ENCODE data around the gene KXD1. TPM values are rescaled to one million over a fixed set of nuclear protein-coding genes. Genes with fewer than 3 reads are reported as not detected.

Gene KXD1
- total RNA-seq, 1 experiment from 2014 or later: 120 TPM

DNA sequence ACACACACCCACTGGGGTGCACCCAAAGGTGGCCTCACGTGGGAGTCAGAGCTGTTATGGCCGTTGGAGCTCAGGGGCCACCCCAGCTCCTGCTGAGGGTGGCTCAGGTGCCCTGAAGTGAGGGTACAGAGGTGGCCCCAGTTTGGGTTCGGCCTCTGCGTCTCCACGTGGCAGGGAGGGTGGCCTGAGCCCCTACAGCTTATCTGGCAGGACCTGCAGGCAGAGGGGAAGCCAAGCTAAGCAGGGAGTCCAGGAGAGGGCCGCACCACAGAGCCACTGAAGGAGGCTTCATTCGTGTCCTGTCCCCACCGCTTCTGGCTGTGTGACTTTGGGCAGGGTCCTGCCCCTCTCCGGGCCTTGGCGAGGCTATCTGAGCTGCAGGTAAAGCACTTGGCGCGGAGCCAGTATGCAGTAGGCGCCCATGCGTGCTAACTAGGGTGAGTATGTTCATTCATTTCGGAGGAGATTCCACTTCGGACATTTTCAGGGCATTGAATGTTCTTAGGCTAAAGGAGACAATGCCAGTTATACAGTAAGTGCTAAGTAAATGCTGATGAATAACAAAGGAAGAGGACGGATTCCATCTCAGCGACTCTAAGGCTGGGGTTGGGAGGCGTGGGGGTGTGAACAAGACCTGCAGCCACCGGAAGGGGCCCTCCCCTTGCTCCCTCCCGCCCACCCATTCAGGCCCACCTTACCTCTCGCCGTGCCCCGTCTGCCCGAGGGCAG lies 35.9 kb downstream of the KXD1 start:
- no peak for DNase-seq (ENCODE audit: unreplicated experiment)
- ChIA-PET CTCF (interaction anchor here (0.5 to 3.3 kb wide), 30 partner anchors 9 to 655 kb away, joined by 3 to 25 read pairs (median 4); partner anchors contain the start of gene UPF1), POLR2A (interaction anchor here (0.7 to 2.7 kb wide), 6 partner anchors 9 to 241 kb away, joined by 3 to 17 read pairs (median 3); partner anchors contain the start of genes CRTC1 and UBA52)
- Mint-ChIP-seq H3K27me3 (ENCODE audit: insufficient read depth, unreplicated experiment) (no peaks in the 10 kb centered on the region), H3K27ac (ENCODE audit: low read depth, unreplicated experiment) (no peak overlapping the region), H3K36me3 (ENCODE audit: insufficient read depth, unreplicated experiment) (peaks cover 18% of the 10 kb centered on the region), H3K9me3 (ENCODE audit: unreplicated experiment) (no peaks in the 10 kb centered on the region), H3K4me1 (ENCODE audit: insufficient read depth, unreplicated experiment) (peaks cover 17% of the 10 kb centered on the region), H3K4me3 (ENCODE audit: unreplicated experiment) (peak overlapping the region; percentile 35)
- BruUV-seq (replicated peaks): no TSS peak
- intact Hi-C loops (cut with micrococcal nuclease): loop anchor here (1.0 to 5.0 kb wide), 2 partner anchors 169 to 254 kb away; no protein-coding TSS in a partner anchor
- TF ChIP-seq, protein P1, sequence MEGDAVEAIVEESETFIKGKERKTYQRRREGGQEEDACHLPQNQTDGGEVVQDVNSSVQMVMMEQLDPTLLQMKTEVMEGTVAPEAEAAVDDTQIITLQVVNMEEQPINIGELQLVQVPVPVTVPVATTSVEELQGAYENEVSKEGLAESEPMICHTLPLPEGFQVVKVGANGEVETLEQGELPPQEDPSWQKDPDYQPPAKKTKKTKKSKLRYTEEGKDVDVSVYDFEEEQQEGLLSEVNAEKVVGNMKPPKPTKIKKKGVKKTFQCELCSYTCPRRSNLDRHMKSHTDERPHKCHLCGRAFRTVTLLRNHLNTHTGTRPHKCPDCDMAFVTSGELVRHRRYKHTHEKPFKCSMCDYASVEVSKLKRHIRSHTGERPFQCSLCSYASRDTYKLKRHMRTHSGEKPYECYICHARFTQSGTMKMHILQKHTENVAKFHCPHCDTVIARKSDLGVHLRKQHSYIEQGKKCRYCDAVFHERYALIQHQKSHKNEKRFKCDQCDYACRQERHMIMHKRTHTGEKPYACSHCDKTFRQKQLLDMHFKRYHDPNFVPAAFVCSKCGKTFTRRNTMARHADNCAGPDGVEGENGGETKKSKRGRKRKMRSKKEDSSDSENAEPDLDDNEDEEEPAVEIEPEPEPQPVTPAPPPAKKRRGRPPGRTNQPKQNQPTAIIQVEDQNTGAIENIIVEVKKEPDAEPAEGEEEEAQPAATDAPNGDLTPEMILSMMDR (IDR thresholded peaks at IDR 0.05; ENCODE audit: unreplicated experiment): no peak

DNA sequence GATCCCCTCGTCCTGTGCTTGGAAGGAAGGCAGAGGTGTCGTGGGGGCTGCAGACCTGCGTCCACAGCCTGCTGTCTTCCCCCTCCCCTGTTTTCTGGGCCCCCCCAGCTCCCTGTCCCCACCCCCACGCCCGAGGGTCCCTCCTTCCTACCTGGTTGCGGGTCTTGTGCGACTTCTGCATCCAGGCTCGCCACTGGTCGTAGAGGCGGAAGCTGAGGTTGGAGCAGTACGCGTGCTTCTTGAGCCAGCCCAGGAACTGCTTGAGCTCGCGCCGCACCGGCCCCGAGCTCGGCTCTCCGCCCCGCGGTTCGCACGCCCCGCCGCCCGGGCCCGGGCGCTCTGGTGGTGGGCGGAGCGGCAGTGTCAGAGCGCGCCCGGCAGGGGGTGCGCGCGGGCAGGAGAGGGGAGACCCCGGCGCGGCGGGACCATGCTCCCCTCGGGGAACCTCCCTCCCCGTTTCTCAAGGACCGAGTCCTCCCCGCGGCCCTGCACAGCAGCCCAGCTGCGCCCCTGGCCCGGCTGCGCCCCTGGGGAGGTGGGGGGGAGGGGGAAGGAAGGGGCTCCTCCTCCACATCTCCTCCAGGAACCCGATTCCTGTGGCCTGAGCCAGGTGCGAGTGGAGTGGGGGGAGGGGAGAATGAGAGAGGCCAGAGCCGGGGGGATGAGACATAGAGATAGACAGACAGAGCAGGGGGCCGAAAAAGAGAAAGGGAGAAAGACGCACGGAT lies 36.6 kb downstream of the KXD1 start:
- Mint-ChIP-seq H3K27me3 (ENCODE audit: insufficient read depth, unreplicated experiment) (no peaks in the 10 kb centered on the region), H3K4me1 (ENCODE audit: insufficient read depth, unreplicated experiment) (peaks cover 17% of the 10 kb centered on the region)
- TF ChIP-seq, protein P1 (IDR thresholded peaks at IDR 0.05; ENCODE audit: unreplicated experiment): peak; percentile 93

DNA sequence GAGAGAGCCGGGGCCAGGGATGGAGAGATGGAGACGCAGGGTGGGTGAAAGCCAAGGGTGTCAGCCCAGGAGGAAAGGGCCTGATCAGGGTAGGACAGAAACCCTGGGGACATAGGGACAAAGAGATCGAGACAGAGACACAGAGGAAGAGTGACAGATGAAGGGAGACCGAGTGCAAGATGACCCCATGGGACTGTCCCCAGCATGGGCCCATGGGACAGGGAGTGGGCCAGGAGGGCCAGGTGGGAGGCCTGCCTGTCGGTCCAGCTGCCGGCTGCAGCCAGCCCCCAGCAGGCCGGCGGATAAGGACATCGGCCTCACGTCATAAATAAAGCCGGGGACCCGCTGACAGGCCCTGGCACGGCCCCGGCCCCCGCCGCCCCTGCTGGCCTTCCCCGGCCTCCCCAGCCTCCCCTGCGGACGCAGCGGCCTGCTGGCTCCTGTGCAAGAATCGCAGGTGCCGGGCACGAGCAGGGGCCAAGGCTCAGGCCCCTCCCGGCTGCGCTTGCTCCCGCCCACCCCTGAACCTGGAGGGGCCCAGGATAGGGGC lies 37.2 kb downstream of the KXD1 start:
- H3K9me3 Mint-ChIP-seq (ENCODE audit: unreplicated experiment): no peaks in the 10 kb centered on the region
- CTCF ChIA-PET: interaction anchor here (0.6 to 3.3 kb wide), 11 partner anchors 31 to 392 kb away, joined by 3 to 18 read pairs (median 4); partner anchors contain the start of gene UPF1
- DNase-seq (ENCODE audit: unreplicated experiment): no peak
- POLR2A ChIA-PET: interaction anchor here (0.7 to 2.7 kb wide), 2 partner anchors 23 to 762 kb away, joined by 3 to 17 read pairs; partner anchors contain the start of gene UBA52
- BruUV-seq (replicated peaks): no TSS peak
- intact Hi-C loops (cut with micrococcal nuclease): loop anchor here (1.0 to 5.0 kb wide), 2 partner anchors 167 to 252 kb away; no protein-coding TSS in a partner anchor
- H3K4me1 Mint-ChIP-seq (ENCODE audit: insufficient read depth, unreplicated experiment): peaks cover 13% of the 10 kb centered on the region
- TF ChIP-seq, protein P1 (IDR thresholded peaks at IDR 0.05; ENCODE audit: unreplicated experiment): no peak
- H3K4me3 Mint-ChIP-seq (ENCODE audit: unreplicated experiment): no peak overlapping the region
- H3K36me3 Mint-ChIP-seq (ENCODE audit: insufficient read depth, unreplicated experiment): peaks cover 16% of the 10 kb centered on the region
- no peak overlapping the region for H3K27ac Mint-ChIP-seq (ENCODE audit: low read depth, unreplicated experiment)
- H3K27me3 Mint-ChIP-seq (ENCODE audit: insufficient read depth, unreplicated experiment): no peaks in the 10 kb centered on the region

More for the DNA sequence above, 36.6 kb downstream of the KXD1 start:
- CTCF ChIA-PET: interaction anchor here (0.6 to 3.3 kb wide), 23 partner anchors 9 to 401 kb away, joined by 3 to 25 read pairs (median 4); partner anchors contain the start of gene UPF1
- POLR2A ChIA-PET: interaction anchor here (0.7 to 2.7 kb wide), 4 partner anchors 22 to 763 kb away, joined by 3 to 17 read pairs (median 3); partner anchors contain the start of genes CRTC1 and UBA52
- H3K27ac Mint-ChIP-seq (ENCODE audit: low read depth, unreplicated experiment): no peak overlapping the region
- peaks cover 16% of the 10 kb centered on the region for H3K36me3 Mint-ChIP-seq (ENCODE audit: insufficient read depth, unreplicated experiment)
- no peaks in the 10 kb centered on the region for H3K9me3 Mint-ChIP-seq (ENCODE audit: unreplicated experiment)
- peak; percentile 73 for DNase-seq (ENCODE audit: unreplicated experiment)
- intact Hi-C loops (cut with micrococcal nuclease): loop anchor here (1.0 to 5.0 kb wide), 2 partner anchors 168 to 253 kb away; no protein-coding TSS in a partner anchor
- BruUV-seq (replicated peaks): no TSS peak
- no peak overlapping the region for H3K4me3 Mint-ChIP-seq (ENCODE audit: unreplicated experiment)

All from MCF 10A (cell line).